ENCODE measurements around the gene CNST.

CNST gene

DNA sequence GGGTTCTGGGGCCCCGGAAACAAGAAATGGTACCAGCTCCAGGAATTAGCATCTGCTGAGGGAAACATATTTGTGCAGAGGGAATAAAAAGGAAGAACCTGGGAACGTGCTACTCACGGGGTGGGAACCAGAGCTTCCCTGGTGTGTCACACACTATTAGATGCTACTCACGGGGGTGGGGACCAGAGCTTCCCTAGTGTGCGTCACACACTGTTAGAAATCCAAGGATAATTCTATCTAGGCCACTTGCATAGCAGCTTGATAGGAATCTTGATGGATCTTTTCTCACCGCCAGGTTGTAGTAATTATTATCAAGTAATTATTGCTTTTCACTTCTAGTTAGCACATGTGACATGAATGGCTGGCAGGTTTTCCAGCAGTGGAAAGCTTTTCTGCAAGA is 103.4 kb downstream of the CNST start:
- no peak for DNase-seq (ENCODE audit: low read depth)
- TF ChIP-seq, protein P1, sequence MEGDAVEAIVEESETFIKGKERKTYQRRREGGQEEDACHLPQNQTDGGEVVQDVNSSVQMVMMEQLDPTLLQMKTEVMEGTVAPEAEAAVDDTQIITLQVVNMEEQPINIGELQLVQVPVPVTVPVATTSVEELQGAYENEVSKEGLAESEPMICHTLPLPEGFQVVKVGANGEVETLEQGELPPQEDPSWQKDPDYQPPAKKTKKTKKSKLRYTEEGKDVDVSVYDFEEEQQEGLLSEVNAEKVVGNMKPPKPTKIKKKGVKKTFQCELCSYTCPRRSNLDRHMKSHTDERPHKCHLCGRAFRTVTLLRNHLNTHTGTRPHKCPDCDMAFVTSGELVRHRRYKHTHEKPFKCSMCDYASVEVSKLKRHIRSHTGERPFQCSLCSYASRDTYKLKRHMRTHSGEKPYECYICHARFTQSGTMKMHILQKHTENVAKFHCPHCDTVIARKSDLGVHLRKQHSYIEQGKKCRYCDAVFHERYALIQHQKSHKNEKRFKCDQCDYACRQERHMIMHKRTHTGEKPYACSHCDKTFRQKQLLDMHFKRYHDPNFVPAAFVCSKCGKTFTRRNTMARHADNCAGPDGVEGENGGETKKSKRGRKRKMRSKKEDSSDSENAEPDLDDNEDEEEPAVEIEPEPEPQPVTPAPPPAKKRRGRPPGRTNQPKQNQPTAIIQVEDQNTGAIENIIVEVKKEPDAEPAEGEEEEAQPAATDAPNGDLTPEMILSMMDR (IDR thresholded peaks at IDR 0.05; ENCODE audit: insufficient read depth, low read depth, low read length, missing control alignments), result no peak
- no peak overlapping the region for H3K4me3 ChIP-seq (ENCODE audit: low read depth, low read length)

DNA sequence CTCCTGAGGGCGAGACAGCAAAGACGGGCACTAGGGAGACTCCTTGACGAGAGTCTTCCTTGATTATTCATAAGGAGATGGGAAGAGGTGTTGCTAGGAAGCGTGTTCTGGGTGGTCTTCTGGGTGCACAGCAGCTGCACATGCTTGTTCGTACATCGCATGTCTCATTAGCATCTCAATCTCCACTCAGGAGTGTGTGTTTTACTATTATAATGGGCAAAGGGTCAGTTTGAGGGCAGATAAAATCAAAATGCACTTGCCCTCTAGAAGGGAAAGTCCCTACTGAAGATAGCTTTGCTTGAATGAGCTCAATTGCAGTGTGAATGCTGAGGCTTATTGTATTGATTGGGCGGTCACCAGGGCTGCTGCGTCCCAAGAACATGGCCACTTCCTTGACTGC is 107.8 kb downstream of the CNST start:
- DNase-seq (ENCODE audit: low read depth), result no peak
- TF ChIP-seq, protein P1 (IDR thresholded peaks at IDR 0.05; ENCODE audit: insufficient read depth, low read depth, low read length, missing control alignments), result no peak
- no peak overlapping the region for H3K4me3 ChIP-seq (ENCODE audit: low read depth, low read length)

- TF ChIP-seq, protein P1 (IDR thresholded peaks at IDR 0.05; ENCODE audit: insufficient read depth, low read depth, low read length, missing control alignments), result no peak
- DNase-seq (ENCODE audit: low read depth), result no peak
- no peak overlapping the region for H3K4me3 ChIP-seq (ENCODE audit: low read depth, low read length)
These were observed 111.6 kb downstream of the CNST start for GRCh38 chr1:246677842-246678241.

DNA sequence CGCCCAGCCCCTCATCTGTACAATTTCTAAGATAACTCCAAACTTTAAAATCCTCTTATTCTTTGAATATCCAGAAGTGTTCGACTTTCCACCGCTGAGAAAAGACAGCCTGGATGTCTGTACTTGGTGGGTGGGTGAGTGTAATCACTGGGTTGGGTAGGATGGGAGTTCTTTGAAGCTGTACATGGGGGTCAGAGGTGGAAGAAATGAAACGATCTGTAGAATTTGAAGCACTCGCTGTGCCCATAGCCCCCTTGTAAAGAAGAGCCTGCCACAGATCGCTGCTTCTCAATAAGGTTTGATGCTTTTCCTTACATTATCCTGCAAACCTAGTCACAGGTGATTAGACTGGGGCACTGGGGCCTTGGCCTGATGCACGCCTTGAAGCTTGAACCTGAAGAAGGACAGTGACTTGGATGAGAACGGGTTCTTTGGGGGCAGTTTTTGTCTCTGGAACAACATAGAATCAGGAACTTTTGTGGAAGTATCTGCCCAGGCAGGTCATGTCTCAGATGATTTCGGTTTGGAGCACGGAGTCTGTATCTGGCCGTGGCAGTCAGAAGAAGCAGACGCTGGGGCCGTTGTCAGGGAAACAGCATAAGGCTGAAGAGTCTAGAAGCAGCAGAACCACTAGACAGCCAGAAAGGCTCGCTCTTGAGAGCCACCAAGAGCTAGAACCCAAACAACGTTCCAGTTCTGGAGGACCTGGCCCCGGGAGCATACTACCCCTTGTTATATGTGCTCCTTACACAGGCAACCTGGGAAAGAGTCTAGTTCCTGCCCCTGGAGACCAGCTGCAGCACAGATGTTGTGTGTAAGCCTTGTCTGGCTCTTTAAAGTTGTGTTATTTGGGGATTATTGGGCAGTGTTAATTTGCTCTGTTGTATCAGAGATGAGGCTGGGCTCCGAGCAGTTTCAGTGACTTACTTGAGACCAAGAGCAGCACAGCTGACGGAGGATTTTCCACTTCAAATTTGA is 112.8 kb downstream of the CNST start:
- TF ChIP-seq, protein P1 (IDR thresholded peaks at IDR 0.05; ENCODE audit: insufficient read depth, low read depth, low read length, missing control alignments), result no peak
- H3K4me3 ChIP-seq (ENCODE audit: low read depth, low read length), result no peak overlapping the region
- no peak for DNase-seq (ENCODE audit: low read depth)

DNA sequence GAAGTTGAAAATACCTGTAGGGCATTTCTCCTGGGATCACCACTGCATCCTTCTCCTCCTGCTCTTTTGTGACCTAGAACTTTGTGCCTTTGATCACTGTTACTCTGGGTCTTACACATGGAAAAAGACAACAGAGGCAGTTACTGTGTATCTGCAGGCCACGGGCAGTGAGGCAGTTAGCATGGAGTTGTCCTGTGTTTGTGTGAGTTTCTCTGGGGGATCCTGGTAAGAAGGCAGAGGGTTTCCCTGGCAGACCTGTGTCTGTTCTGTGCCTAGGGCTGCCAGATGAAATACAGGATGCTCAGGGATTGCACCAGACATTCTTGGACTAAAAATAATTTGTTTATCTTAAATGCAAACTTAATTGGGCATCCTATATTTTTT is 113.5 kb downstream of the CNST start:
- TF ChIP-seq, protein P1 (IDR thresholded peaks at IDR 0.05; ENCODE audit: insufficient read depth, low read depth, low read length, missing control alignments), result no peak
- H3K4me3 ChIP-seq (ENCODE audit: low read depth, low read length), result no peak overlapping the region
- DNase-seq (ENCODE audit: low read depth), result no peak

GRCh38 chr1:246680190-246680589 is 113.9 kb downstream of the CNST start:
- TF ChIP-seq, protein P1 (IDR thresholded peaks at IDR 0.05; ENCODE audit: insufficient read depth, low read depth, low read length, missing control alignments), result no peak
- DNase-seq (ENCODE audit: low read depth), result no peak
- H3K4me3 ChIP-seq (ENCODE audit: low read depth, low read length), result no peak overlapping the region
